ENCODE measurements around the gene PAPSS1.

The PAPSS1 gene

DNA sequence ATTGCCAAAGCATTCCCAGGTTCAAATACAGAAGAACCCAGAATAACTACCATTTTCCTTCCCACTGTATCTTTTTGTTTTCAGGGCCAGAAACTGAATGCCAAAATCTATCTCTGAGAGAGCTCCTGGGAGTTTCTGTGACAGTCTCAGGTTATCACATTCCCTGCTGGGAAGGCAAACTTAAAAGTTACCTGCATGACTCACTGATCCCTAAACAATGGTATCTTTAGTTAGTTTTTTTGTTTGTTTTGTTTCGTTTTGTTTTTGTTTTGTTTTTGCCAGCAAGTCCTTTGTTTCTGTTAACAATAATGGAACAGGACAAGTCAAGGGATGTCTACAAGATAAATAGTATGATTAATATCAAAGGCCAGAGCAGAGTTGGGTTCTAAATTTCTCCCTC lies 34.3 kb downstream of the PAPSS1 start:
- Histone ChIP-seq H3K27ac (ENCODE audit: poor library complexity, severe bottlenecking) (no peak overlapping the region), H3K9me3 (ENCODE audit: severe bottlenecking) (no peaks in the 10 kb centered on the region), H3K27me3 (ENCODE audit: insufficient read depth, poor library complexity, severe bottlenecking) (no peaks in the 10 kb centered on the region), H3K4me3 (ENCODE audit: severe bottlenecking) (no peak overlapping the region), H3K36me3 (ENCODE audit: low read depth) (peaks cover 19% of the 10 kb centered on the region), H3K4me1 (ENCODE audit: insufficient read depth, poor library complexity, severe bottlenecking) (peaks cover 13% of the 10 kb centered on the region)
- TF ChIP-seq, protein P1, sequence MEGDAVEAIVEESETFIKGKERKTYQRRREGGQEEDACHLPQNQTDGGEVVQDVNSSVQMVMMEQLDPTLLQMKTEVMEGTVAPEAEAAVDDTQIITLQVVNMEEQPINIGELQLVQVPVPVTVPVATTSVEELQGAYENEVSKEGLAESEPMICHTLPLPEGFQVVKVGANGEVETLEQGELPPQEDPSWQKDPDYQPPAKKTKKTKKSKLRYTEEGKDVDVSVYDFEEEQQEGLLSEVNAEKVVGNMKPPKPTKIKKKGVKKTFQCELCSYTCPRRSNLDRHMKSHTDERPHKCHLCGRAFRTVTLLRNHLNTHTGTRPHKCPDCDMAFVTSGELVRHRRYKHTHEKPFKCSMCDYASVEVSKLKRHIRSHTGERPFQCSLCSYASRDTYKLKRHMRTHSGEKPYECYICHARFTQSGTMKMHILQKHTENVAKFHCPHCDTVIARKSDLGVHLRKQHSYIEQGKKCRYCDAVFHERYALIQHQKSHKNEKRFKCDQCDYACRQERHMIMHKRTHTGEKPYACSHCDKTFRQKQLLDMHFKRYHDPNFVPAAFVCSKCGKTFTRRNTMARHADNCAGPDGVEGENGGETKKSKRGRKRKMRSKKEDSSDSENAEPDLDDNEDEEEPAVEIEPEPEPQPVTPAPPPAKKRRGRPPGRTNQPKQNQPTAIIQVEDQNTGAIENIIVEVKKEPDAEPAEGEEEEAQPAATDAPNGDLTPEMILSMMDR (IDR thresholded peaks at IDR 0.05; ENCODE audit: poor library complexity, severe bottlenecking), result no peak
- DNase-seq (ENCODE audit: low spot score) (no peak), ATAC-seq (ENCODE audit: low read depth) (no peak)

DNA sequence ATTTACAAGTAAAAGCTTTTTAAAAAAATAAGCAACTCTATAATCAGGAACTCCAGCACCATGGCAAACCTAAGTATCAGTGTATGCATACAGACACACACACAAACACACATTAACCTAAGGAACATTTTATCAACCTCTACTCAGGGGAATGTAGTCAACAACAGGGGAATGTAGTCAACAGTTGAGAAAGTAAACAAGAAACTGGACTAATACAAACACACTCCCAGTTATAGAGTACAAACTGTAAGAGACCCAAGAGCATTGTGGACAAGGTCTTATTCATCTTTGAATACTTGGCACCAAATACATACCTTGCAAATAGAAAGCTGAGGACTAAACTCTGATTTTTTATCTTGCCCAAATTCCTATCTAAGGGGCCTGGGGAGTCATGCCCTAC lies 36.2 kb downstream of the PAPSS1 start:
- Histone ChIP-seq H3K27ac (ENCODE audit: poor library complexity, severe bottlenecking) (no peak overlapping the region), H3K27me3 (ENCODE audit: insufficient read depth, poor library complexity, severe bottlenecking) (no peaks in the 10 kb centered on the region), H3K36me3 (ENCODE audit: low read depth) (peaks cover 19% of the 10 kb centered on the region), H3K4me1 (ENCODE audit: insufficient read depth, poor library complexity, severe bottlenecking) (no peaks in the 10 kb centered on the region), H3K9me3 (ENCODE audit: severe bottlenecking) (no peaks in the 10 kb centered on the region), H3K4me3 (ENCODE audit: severe bottlenecking) (no peak overlapping the region)
- TF ChIP-seq, protein P1 (IDR thresholded peaks at IDR 0.05; ENCODE audit: poor library complexity, severe bottlenecking), result no peak
- ATAC-seq (ENCODE audit: low read depth) (no peak), DNase-seq (ENCODE audit: low spot score) (no peak)

DNA sequence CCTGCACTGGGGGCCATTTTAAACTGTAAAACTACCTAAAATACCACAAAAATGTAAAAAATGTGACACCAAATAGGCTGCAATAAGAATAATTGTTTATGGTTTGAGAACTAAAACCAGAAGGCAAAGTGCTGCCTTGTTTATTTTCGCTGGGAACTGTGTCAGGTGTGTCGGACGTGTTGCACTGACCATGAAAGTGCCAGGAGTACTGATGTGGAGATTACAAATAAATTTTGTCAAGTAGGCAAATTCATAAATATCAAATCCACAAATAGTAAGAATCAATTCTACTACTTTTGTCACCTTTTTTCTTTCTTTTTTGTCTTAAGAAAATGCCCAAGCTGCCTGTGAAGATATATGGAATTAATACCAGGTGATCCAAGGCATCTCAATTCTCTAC lies 37.7 kb downstream of the PAPSS1 start:
- DNase-seq (ENCODE audit: low spot score), result no peak
- no peaks in the 10 kb centered on the region for H3K27me3 ChIP-seq (ENCODE audit: insufficient read depth, poor library complexity, severe bottlenecking)
- H3K36me3 ChIP-seq (ENCODE audit: low read depth), result peaks cover 27% of the 10 kb centered on the region
- no peaks in the 10 kb centered on the region for H3K9me3 ChIP-seq (ENCODE audit: severe bottlenecking)
- no peak overlapping the region for H3K4me3 ChIP-seq (ENCODE audit: severe bottlenecking)
- H3K4me1 ChIP-seq (ENCODE audit: insufficient read depth, poor library complexity, severe bottlenecking), result no peaks in the 10 kb centered on the region
- TF ChIP-seq, protein P1 (IDR thresholded peaks at IDR 0.05; ENCODE audit: poor library complexity, severe bottlenecking), result no peak
- no peak for ATAC-seq (ENCODE audit: low read depth)
- no peak overlapping the region for H3K27ac ChIP-seq (ENCODE audit: poor library complexity, severe bottlenecking)

DNA sequence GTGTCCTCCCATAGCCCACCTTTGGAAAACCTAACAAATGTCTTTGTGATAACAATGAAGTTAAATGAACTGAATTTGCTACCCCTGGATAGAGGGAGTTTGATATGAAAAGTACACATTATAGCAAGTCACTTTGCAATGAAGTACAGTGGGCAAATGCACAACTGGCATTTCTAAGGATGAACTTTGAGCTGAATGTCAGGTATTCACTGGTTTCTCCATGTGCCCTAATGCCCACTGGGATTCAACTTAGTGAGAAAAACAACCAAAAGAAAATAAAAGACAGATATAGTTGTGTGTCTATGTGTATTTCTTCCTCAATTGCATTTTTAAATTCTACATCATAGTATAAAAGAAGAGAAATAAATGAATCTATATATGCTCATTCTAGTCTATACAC lies 51.0 kb downstream of the PAPSS1 start:
- Histone ChIP-seq H3K27me3 (ENCODE audit: insufficient read depth, poor library complexity, severe bottlenecking) (no peaks in the 10 kb centered on the region), H3K27ac (ENCODE audit: poor library complexity, severe bottlenecking) (no peak overlapping the region), H3K4me3 (ENCODE audit: severe bottlenecking) (no peak overlapping the region), H3K36me3 (ENCODE audit: low read depth) (no peaks in the 10 kb centered on the region; the same call in 1 of the 2 replicates), H3K4me1 (ENCODE audit: insufficient read depth, poor library complexity, severe bottlenecking) (no peaks in the 10 kb centered on the region), H3K9me3 (ENCODE audit: severe bottlenecking) (no peaks in the 10 kb centered on the region)
- DNase-seq (ENCODE audit: low spot score) (no peak), ATAC-seq (ENCODE audit: low read depth) (no peak)
- TF ChIP-seq, protein P1 (IDR thresholded peaks at IDR 0.05; ENCODE audit: poor library complexity, severe bottlenecking), result no peak

DNA sequence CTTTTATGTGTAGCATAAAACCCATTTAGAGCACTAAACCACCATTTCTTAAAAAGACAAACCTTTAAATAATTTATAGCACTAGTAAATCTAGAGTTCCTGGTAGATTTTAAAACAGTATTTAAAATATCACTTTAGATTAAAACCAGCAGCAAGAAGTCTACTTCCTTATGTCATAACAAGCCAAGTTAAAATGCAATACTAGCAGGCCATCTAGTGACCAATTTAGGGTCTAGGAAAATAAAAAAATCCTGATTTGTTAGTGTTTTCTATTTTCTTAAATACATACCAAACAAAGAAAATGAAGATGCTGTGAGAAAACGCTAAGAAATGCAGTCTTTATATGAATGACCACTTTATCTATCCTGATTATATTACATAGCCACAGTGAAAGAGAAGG lies 53.9 kb downstream of the PAPSS1 start:
- TF ChIP-seq, protein P1 (IDR thresholded peaks at IDR 0.05; ENCODE audit: poor library complexity, severe bottlenecking), result peak; percentile 38
- Histone ChIP-seq H3K36me3 (ENCODE audit: low read depth) (no peaks in the 10 kb centered on the region; the same call in 1 of the 2 replicates), H3K27ac (ENCODE audit: poor library complexity, severe bottlenecking) (no peak overlapping the region), H3K4me3 (ENCODE audit: severe bottlenecking) (no peak overlapping the region), H3K27me3 (ENCODE audit: insufficient read depth, poor library complexity, severe bottlenecking) (no peaks in the 10 kb centered on the region), H3K4me1 (ENCODE audit: insufficient read depth, poor library complexity, severe bottlenecking) (no peaks in the 10 kb centered on the region), H3K9me3 (ENCODE audit: severe bottlenecking) (no peaks in the 10 kb centered on the region)
- DNase-seq (ENCODE audit: low spot score), result no peak
- ATAC-seq (ENCODE audit: low read depth), result no peak

All from RWPE2 (cell line).